ENCODE results near the gene DCDC2C.

DCDC2C gene

GRCh38 chr2:3857576-3857975 lies 154.2 kb downstream of the DCDC2C start:
- H3K4me3 ChIP-seq (ENCODE audit: low read depth in 1 of 2, low read length in 2 of 2): no peak overlapping the region
- H3K4me1 ChIP-seq (ENCODE audit: insufficient read depth, low read length): no peaks in the 10 kb centered on the region
- H3K27me3 ChIP-seq (ENCODE audit: control insufficient read depth in 1 of 2, insufficient read depth in 2 of 2, low read length in 2 of 2): no peaks in the 10 kb centered on the region
- no peak overlapping the region for H3K9ac ChIP-seq (ENCODE audit: low read length)
- H3K36me3 ChIP-seq (ENCODE audit: insufficient read depth, low read length): no peaks in the 10 kb centered on the region
- no peaks in the 10 kb centered on the region for H3K9me3 ChIP-seq (ENCODE audit: low read length)
- H3K27ac ChIP-seq (ENCODE audit: low read depth, low read length): no peak overlapping the region

GRCh38 chr2:3864943-3865865 lies 161.8 kb downstream of the DCDC2C start:
- Histone ChIP-seq H3K4me1 (ENCODE audit: insufficient read depth, low read length) (peaks cover 10% of the 10 kb centered on the region), H3K9me3 (ENCODE audit: low read length) (no peaks in the 10 kb centered on the region), H3K36me3 (ENCODE audit: insufficient read depth, low read length) (no peaks in the 10 kb centered on the region), H3K9ac (ENCODE audit: low read length) (no peak overlapping the region), H3K4me3 (ENCODE audit: low read depth in 1 of 2, low read length in 2 of 2) (peak overlapping the region in 1 of 2 donors; percentile 8), H3K27me3 (ENCODE audit: control insufficient read depth in 1 of 2, insufficient read depth in 2 of 2, low read length in 2 of 2) (no peaks in the 10 kb centered on the region), H3K27ac (ENCODE audit: low read depth, low read length) (no peak overlapping the region)

- Histone ChIP-seq H3K27me3 (ENCODE audit: control insufficient read depth in 1 of 2, insufficient read depth in 2 of 2, low read length in 2 of 2) (no peaks in the 10 kb centered on the region), H3K4me1 (ENCODE audit: insufficient read depth, low read length) (peaks cover 10% of the 10 kb centered on the region), H3K9me3 (ENCODE audit: low read length) (no peaks in the 10 kb centered on the region), H3K9ac (ENCODE audit: low read length) (no peak overlapping the region), H3K4me3 (ENCODE audit: low read depth in 1 of 2, low read length in 2 of 2) (no peak overlapping the region), H3K36me3 (ENCODE audit: insufficient read depth, low read length) (no peaks in the 10 kb centered on the region), H3K27ac (ENCODE audit: low read depth, low read length) (no peak overlapping the region)
Measured at GRCh38 chr2:3867469-3867868, 164.1 kb downstream of the DCDC2C start.

GRCh38 chr2:3868012-3868805 lies 164.8 kb downstream of the DCDC2C start:
- Histone ChIP-seq H3K36me3 (ENCODE audit: insufficient read depth, low read length) (no peaks in the 10 kb centered on the region), H3K27me3 (ENCODE audit: control insufficient read depth in 1 of 2, insufficient read depth in 2 of 2, low read length in 2 of 2) (no peaks in the 10 kb centered on the region), H3K4me1 (ENCODE audit: insufficient read depth, low read length) (peaks cover 10% of the 10 kb centered on the region), H3K4me3 (ENCODE audit: low read depth in 1 of 2, low read length in 2 of 2) (no peak overlapping the region), H3K27ac (ENCODE audit: low read depth, low read length) (no peak overlapping the region), H3K9me3 (ENCODE audit: low read length) (no peaks in the 10 kb centered on the region), H3K9ac (ENCODE audit: low read length) (no peak overlapping the region)

- no peak overlapping the region for H3K27ac ChIP-seq (ENCODE audit: low read depth, low read length)
- H3K9ac ChIP-seq (ENCODE audit: low read length): no peak overlapping the region
- H3K36me3 ChIP-seq (ENCODE audit: insufficient read depth, low read length): no peaks in the 10 kb centered on the region
- H3K27me3 ChIP-seq (ENCODE audit: control insufficient read depth in 1 of 2, insufficient read depth in 2 of 2, low read length in 2 of 2): no peaks in the 10 kb centered on the region
- no peaks in the 10 kb centered on the region for H3K9me3 ChIP-seq (ENCODE audit: low read length)
- H3K4me1 ChIP-seq (ENCODE audit: insufficient read depth, low read length): peaks cover 6% of the 10 kb centered on the region
- no peak overlapping the region for H3K4me3 ChIP-seq (ENCODE audit: low read depth in 1 of 2, low read length in 2 of 2)
Measured at GRCh38 chr2:3870222-3870621, 166.8 kb downstream of the DCDC2C start.

GRCh38 chr2:3871002-3871401 lies 167.6 kb downstream of the DCDC2C start:
- H3K9ac ChIP-seq (ENCODE audit: low read length): no peak overlapping the region
- H3K9me3 ChIP-seq (ENCODE audit: low read length): no peaks in the 10 kb centered on the region
- no peaks in the 10 kb centered on the region for H3K27me3 ChIP-seq (ENCODE audit: control insufficient read depth in 1 of 2, insufficient read depth in 2 of 2, low read length in 2 of 2)
- H3K4me1 ChIP-seq (ENCODE audit: insufficient read depth, low read length): no peaks in the 10 kb centered on the region
- H3K36me3 ChIP-seq (ENCODE audit: insufficient read depth, low read length): no peaks in the 10 kb centered on the region
- H3K27ac ChIP-seq (ENCODE audit: low read depth, low read length): no peak overlapping the region
- no peak overlapping the region for H3K4me3 ChIP-seq (ENCODE audit: low read depth in 1 of 2, low read length in 2 of 2)

GRCh38 chr2:3872451-3872850 lies 169.1 kb downstream of the DCDC2C start:
- no peak overlapping the region for H3K9ac ChIP-seq (ENCODE audit: low read length)
- no peaks in the 10 kb centered on the region for H3K4me1 ChIP-seq (ENCODE audit: insufficient read depth, low read length)
- H3K27ac ChIP-seq (ENCODE audit: low read depth, low read length): no peak overlapping the region
- no peak overlapping the region for H3K4me3 ChIP-seq (ENCODE audit: low read depth in 1 of 2, low read length in 2 of 2)
- H3K36me3 ChIP-seq (ENCODE audit: insufficient read depth, low read length): no peaks in the 10 kb centered on the region
- H3K9me3 ChIP-seq (ENCODE audit: low read length): no peaks in the 10 kb centered on the region
- H3K27me3 ChIP-seq (ENCODE audit: control insufficient read depth in 1 of 2, insufficient read depth in 2 of 2, low read length in 2 of 2): no peaks in the 10 kb centered on the region

- H3K27me3 ChIP-seq (ENCODE audit: control insufficient read depth in 1 of 2, insufficient read depth in 2 of 2, low read length in 2 of 2): no peaks in the 10 kb centered on the region
- H3K4me1 ChIP-seq (ENCODE audit: insufficient read depth, low read length): no peaks in the 10 kb centered on the region
- H3K4me3 ChIP-seq (ENCODE audit: low read depth in 1 of 2, low read length in 2 of 2): no peak overlapping the region
- H3K9ac ChIP-seq (ENCODE audit: low read length): no peak overlapping the region
- H3K27ac ChIP-seq (ENCODE audit: low read depth, low read length): no peak overlapping the region
- H3K36me3 ChIP-seq (ENCODE audit: insufficient read depth, low read length): no peaks in the 10 kb centered on the region
- no peaks in the 10 kb centered on the region for H3K9me3 ChIP-seq (ENCODE audit: low read length)
Measured at GRCh38 chr2:3873899-3874298, 170.5 kb downstream of the DCDC2C start.

GRCh38 chr2:3876221-3876620 lies 172.8 kb downstream of the DCDC2C start:
- Histone ChIP-seq H3K4me3 (ENCODE audit: low read depth in 1 of 2, low read length in 2 of 2) (no peak overlapping the region), H3K9ac (ENCODE audit: low read length) (no peak overlapping the region), H3K9me3 (ENCODE audit: low read length) (no peaks in the 10 kb centered on the region), H3K27ac (ENCODE audit: low read depth, low read length) (no peak overlapping the region), H3K27me3 (ENCODE audit: control insufficient read depth in 1 of 2, insufficient read depth in 2 of 2, low read length in 2 of 2) (no peaks in the 10 kb centered on the region), H3K36me3 (ENCODE audit: insufficient read depth, low read length) (no peaks in the 10 kb centered on the region), H3K4me1 (ENCODE audit: insufficient read depth, low read length) (no peaks in the 10 kb centered on the region)

GRCh38 chr2:3876685-3877084 lies 173.3 kb downstream of the DCDC2C start:
- H3K27ac ChIP-seq (ENCODE audit: low read depth, low read length): no peak overlapping the region
- no peak overlapping the region for H3K9ac ChIP-seq (ENCODE audit: low read length)

GRCh38 chr2:3885629-3886628 lies 182.6 kb downstream of the DCDC2C start:
- Histone ChIP-seq H3K4me1 (ENCODE audit: insufficient read depth, low read length) (peaks cover 5% of the 10 kb centered on the region), H3K27ac (ENCODE audit: low read depth, low read length) (no peak overlapping the region), H3K36me3 (ENCODE audit: insufficient read depth, low read length) (no peaks in the 10 kb centered on the region), H3K9ac (ENCODE audit: low read length) (no peak overlapping the region), H3K4me3 (ENCODE audit: low read depth in 1 of 2, low read length in 2 of 2) (no peak overlapping the region), H3K9me3 (ENCODE audit: low read length) (no peaks in the 10 kb centered on the region), H3K27me3 (ENCODE audit: control insufficient read depth in 1 of 2, insufficient read depth in 2 of 2, low read length in 2 of 2) (no peaks in the 10 kb centered on the region)

More at GRCh38 chr2:3876685-3877084, 173.3 kb downstream of the DCDC2C start:
- H3K4me3 ChIP-seq (ENCODE audit: low read depth in 1 of 2, low read length in 2 of 2): no peak overlapping the region
- H3K9me3 ChIP-seq (ENCODE audit: low read length): no peaks in the 10 kb centered on the region
- no peaks in the 10 kb centered on the region for H3K36me3 ChIP-seq (ENCODE audit: insufficient read depth, low read length)
- H3K4me1 ChIP-seq (ENCODE audit: insufficient read depth, low read length): no peaks in the 10 kb centered on the region
- H3K27me3 ChIP-seq (ENCODE audit: control insufficient read depth in 1 of 2, insufficient read depth in 2 of 2, low read length in 2 of 2): no peaks in the 10 kb centered on the region
